Measurements from ENCODE around the gene DGLUCY.
"Not testable (repeated sequence)": the region's sequence is repeated elsewhere in the genome, so short reads cannot be mapped to it uniquely, and the experiment has no call there.

Gene DGLUCY

DNA sequence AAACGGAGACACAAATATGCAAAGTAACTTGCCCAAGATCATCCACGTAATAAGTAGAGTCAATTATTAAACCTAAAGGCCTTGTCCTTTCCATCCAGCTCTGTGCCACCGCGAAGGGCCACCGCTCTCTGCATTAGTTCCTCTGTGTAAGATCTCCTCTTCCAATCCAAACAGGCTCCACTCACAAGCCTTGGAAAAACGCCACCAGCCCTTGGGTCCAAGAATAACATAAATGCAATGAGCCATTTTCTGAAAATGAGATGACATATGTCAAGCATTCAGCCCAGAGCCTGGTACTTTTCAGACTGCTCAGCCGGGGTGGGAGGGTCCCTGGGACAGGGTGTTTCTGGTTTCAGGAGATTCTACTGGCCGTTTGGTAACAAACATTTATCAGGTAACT, 30.0 kb downstream of the DGLUCY start:
- Histone ChIP-seq H3K4me3 (ENCODE audit: low read depth in 1 of 2, low read length in 2 of 2) (no peak overlapping the region), H3K4me1 (ENCODE audit: insufficient read depth, low read length) (peaks cover 46% of the 10 kb centered on the region), H3K27ac (ENCODE audit: low read depth, low read length) (peak overlapping the region; percentile 19), H3K36me3 (ENCODE audit: insufficient read depth, low read length) (peaks cover 23% of the 10 kb centered on the region), H3K9me3 (ENCODE audit: low read length) (no peaks in the 10 kb centered on the region), H3K27me3 (ENCODE audit: control insufficient read depth in 1 of 2, insufficient read depth in 2 of 2, low read length in 2 of 2) (no peaks in the 10 kb centered on the region), H3K9ac (ENCODE audit: low read length) (no peak overlapping the region)

DNA sequence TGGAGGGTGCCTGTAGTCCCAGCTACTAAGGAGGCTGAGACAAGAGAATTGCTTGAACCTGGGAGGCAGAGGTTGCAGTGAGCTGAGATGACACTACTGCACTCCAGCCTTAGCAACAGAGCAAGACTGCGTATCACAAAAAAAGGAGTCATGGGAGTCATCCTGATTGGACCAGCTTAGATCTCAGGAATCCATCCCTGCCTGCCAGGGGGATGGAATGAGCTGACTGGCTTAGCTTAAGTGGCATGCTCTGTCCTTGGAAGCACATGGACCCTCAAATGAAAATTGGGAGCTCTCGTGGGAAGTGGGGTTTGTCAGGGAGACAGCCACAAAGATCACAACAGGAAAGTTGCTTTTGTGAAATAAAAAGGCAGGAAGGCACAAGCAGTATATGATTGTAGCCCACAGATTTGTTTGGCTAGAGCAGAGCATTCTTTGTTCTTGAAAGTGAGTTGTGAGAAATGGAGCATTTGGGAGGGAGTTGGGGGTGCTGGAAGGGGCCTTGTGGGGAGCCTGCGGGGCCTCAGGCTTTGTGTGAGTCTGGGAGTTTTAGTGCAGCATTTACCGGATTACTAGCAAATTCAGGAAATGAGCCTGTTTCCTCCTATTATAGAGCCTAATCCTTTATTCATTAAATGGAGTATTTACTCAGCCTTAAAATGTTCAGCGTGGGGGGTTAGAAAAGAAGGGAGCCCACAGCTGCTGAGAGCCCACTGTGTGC, 30.7 kb downstream of the DGLUCY start:
- peaks cover 23% of the 10 kb centered on the region for H3K36me3 ChIP-seq (ENCODE audit: insufficient read depth, low read length)
- no peak overlapping the region for H3K4me3 ChIP-seq (ENCODE audit: low read depth in 1 of 2, low read length in 2 of 2)
- H3K27ac ChIP-seq (ENCODE audit: low read depth, low read length) = peak overlapping the region; percentile 35
- H3K9ac ChIP-seq (ENCODE audit: low read length) = no peak overlapping the region
- H3K4me1 ChIP-seq (ENCODE audit: insufficient read depth, low read length) = peaks cover 53% of the 10 kb centered on the region
- no peaks in the 10 kb centered on the region for H3K27me3 ChIP-seq (ENCODE audit: control insufficient read depth in 1 of 2, insufficient read depth in 2 of 2, low read length in 2 of 2)
- no peaks in the 10 kb centered on the region for H3K9me3 ChIP-seq (ENCODE audit: low read length)

DNA sequence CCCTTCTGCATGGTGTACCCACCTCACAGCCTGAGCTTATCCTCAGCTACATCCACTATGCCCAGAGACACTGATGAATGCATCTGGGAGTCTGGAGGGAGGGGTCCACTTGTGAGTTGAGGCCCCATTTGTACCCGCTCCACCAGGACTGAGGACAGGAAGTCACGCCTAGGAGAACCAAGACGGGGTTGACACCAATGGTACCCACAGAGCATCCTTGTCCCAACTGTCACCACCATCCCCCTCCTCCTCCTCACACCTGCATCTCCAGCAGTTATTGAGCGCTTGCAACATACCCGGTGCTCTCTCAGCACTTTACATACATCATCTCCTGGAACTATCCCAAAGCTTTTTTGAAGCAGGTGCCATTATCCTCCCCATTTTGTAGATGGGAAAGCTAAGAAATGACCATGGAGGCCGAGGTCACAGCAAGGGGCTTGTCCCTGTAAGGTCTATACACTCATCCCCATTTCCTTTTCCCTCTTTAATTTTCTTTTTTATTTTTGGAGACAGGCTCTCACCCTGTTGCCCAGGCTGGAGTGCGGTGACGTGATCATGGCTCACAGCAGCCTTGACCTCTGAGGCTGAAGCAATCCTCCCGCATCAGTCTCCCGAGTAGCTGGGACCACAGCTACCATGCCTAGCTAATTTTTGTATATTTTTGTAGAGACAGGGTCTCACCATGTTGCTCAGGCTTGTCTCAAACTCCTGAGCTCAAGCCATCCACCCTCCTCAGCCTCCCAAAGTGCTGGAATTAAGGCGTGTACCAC, 31.7 kb downstream of the DGLUCY start:
- Histone ChIP-seq H3K4me3 (ENCODE audit: low read depth in 1 of 2, low read length in 2 of 2) (no peak overlapping the region), H3K27ac (ENCODE audit: low read depth, low read length) (no peak overlapping the region), H3K9me3 (ENCODE audit: low read length) (no peaks in the 10 kb centered on the region), H3K36me3 (ENCODE audit: insufficient read depth, low read length) (peaks cover 23% of the 10 kb centered on the region), H3K27me3 (ENCODE audit: control insufficient read depth in 1 of 2, insufficient read depth in 2 of 2, low read length in 2 of 2) (no peaks in the 10 kb centered on the region), H3K9ac (ENCODE audit: low read length) (no peak overlapping the region), H3K4me1 (ENCODE audit: insufficient read depth, low read length) (peaks cover 55% of the 10 kb centered on the region)

DNA sequence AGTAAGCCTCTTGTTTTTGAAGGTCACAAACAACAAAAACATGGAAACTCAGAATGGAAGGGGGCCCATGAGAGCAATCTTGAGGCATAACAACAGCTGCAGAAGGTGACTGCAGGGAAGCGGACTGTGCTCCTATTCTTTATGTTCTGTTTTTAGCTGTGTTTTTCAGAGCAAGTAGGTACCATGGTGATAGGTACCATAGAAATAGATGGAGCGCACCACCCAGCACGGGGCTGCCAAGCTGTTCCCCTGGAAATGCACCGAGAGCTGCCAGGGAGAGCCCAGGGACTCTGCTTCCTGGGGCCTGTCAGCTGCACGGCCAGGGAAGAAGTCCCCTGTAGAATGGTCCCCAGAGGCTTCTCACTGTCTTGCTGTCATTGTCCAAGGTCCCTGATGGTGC, 32.8 kb downstream of the DGLUCY start:
- Histone ChIP-seq H3K27ac (ENCODE audit: low read depth, low read length) (peak overlapping the region; percentile 43), H3K9ac (ENCODE audit: low read length) (no peak overlapping the region), H3K9me3 (ENCODE audit: low read length) (no peaks in the 10 kb centered on the region), H3K4me3 (ENCODE audit: low read depth in 1 of 2, low read length in 2 of 2) (no peak overlapping the region), H3K36me3 (ENCODE audit: insufficient read depth, low read length) (peaks cover 23% of the 10 kb centered on the region), H3K27me3 (ENCODE audit: control insufficient read depth in 1 of 2, insufficient read depth in 2 of 2, low read length in 2 of 2) (no peaks in the 10 kb centered on the region), H3K4me1 (ENCODE audit: insufficient read depth, low read length) (peaks cover 53% of the 10 kb centered on the region)

DNA sequence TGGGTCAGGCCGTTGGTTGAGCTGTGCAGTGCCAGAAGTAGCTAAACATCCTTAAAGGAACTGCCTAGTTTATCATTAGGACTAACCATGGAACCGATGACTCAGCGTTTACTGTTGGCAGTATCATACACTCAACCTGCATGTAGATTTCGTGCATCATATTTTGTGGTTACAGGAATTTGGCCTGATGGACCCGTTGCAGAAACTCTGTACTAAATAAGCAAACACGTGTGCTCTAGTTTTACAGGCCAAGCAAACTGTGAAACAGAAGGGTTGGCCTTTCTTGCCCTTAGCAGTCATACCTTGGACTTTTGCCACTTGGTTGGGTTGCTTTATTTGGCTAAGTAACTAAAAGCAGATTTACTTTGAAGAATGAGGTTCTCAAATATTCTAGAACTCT, 35.6 kb downstream of the DGLUCY start:
- Histone ChIP-seq H3K27ac (ENCODE audit: low read depth, low read length) (peak overlapping the region; percentile 76), H3K4me1 (ENCODE audit: insufficient read depth, low read length) (peaks cover 50% of the 10 kb centered on the region), H3K27me3 (ENCODE audit: control insufficient read depth in 1 of 2, insufficient read depth in 2 of 2, low read length in 2 of 2) (no peaks in the 10 kb centered on the region), H3K9me3 (ENCODE audit: low read length) (no peaks in the 10 kb centered on the region), H3K4me3 (ENCODE audit: low read depth in 1 of 2, low read length in 2 of 2) (no peak overlapping the region), H3K9ac (ENCODE audit: low read length) (no peak overlapping the region), H3K36me3 (ENCODE audit: insufficient read depth, low read length) (peaks cover 18% of the 10 kb centered on the region)

DNA sequence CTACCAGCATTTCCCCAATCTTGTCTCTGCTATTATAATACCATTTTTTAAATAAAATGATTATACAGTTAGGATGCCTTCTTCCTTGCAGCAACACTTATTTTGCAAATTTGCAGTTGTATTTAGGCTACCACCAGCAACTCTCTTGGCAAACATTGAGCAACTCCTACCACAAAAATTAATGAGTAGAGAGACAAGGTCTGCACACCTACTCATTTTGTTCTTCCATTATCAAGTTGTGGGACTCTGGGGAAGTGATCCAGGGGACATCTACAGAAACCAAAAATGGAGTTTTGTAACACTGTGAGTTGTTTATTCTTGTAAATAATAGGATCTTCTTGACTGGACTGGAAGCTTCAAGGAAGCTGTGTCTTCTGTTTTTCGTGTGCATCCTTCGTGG, 38.6 kb downstream of the DGLUCY start:
- Histone ChIP-seq H3K27ac (ENCODE audit: low read depth, low read length) (no peak overlapping the region), H3K9me3 (ENCODE audit: low read length) (no peaks in the 10 kb centered on the region), H3K9ac (ENCODE audit: low read length) (no peak overlapping the region), H3K4me1 (ENCODE audit: insufficient read depth, low read length) (peaks cover 38% of the 10 kb centered on the region), H3K36me3 (ENCODE audit: insufficient read depth, low read length) (no peaks in the 10 kb centered on the region), H3K27me3 (ENCODE audit: control insufficient read depth in 1 of 2, insufficient read depth in 2 of 2, low read length in 2 of 2) (no peaks in the 10 kb centered on the region), H3K4me3 (ENCODE audit: low read depth in 1 of 2, low read length in 2 of 2) (no peak overlapping the region)

- H3K36me3 ChIP-seq (ENCODE audit: insufficient read depth, low read length) = peaks cover 8% of the 10 kb centered on the region
- peaks cover 47% of the 10 kb centered on the region for H3K4me1 ChIP-seq (ENCODE audit: insufficient read depth, low read length)
- H3K9ac ChIP-seq (ENCODE audit: low read length) = no peak overlapping the region
- no peak overlapping the region for H3K4me3 ChIP-seq (ENCODE audit: low read depth in 1 of 2, low read length in 2 of 2)
- peak overlapping the region; percentile 67 for H3K27ac ChIP-seq (ENCODE audit: low read depth, low read length)
- no peaks in the 10 kb centered on the region for H3K9me3 ChIP-seq (ENCODE audit: low read length)
- H3K27me3 ChIP-seq (ENCODE audit: control insufficient read depth in 1 of 2, insufficient read depth in 2 of 2, low read length in 2 of 2) = no peaks in the 10 kb centered on the region
These were observed 39.5 kb downstream of the DGLUCY start for GRCh38 chr14:91153360-91153759.

DNA sequence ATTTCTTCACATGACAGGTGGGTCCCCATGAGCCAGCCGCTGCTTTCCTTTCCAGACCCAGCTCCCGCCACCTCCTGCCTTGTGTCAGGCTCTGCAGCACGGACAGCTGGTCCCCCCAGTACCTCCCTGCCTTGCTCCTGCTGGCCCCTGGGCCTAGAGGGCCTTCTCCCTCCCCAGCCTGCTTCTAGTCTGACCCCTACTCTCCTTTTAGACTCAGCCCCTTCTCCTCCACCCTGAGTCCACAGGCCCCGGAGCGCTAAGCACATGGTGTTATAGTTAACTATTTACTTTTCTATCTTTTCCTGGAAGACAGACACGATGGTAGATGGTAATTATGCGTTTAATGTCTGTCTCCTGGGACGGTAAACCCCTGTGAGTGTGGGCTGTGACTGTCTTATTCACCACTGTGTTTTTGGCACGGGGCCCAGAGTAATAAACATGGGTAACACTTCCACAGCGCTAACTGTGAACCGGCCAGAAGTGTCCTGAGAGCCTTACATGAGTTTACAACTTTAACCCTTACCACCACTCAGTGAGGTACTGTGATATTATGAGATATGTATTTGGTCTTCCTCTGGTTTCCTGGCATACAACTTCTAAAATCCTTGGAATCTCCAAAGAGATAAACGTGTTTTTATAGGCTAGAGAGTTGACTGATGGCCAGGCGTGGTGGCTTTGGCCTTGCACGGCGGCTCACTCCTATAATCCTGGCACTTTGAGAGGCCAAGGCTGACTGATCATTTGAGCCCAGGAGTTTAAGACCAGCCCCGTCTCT, 41.2 kb downstream of the DGLUCY start:
- H3K9ac ChIP-seq (ENCODE audit: low read length) = no peak overlapping the region
- no peak overlapping the region for H3K4me3 ChIP-seq (ENCODE audit: low read depth in 1 of 2, low read length in 2 of 2)
- peak overlapping the region; percentile 87 for H3K27ac ChIP-seq (ENCODE audit: low read depth, low read length)
- H3K4me1 ChIP-seq (ENCODE audit: insufficient read depth, low read length) = peaks cover 34% of the 10 kb centered on the region
- peaks cover 20% of the 10 kb centered on the region for H3K36me3 ChIP-seq (ENCODE audit: insufficient read depth, low read length)
- no peaks in the 10 kb centered on the region for H3K27me3 ChIP-seq (ENCODE audit: control insufficient read depth in 1 of 2, insufficient read depth in 2 of 2, low read length in 2 of 2)
- no peaks in the 10 kb centered on the region for H3K9me3 ChIP-seq (ENCODE audit: low read length)

GRCh38 chr14:91155626-91156089, 41.8 kb downstream of the DGLUCY start:
- Histone ChIP-seq H3K27me3 (ENCODE audit: control insufficient read depth in 1 of 2, insufficient read depth in 2 of 2, low read length in 2 of 2) (no peaks in the 10 kb centered on the region), H3K36me3 (ENCODE audit: insufficient read depth, low read length) (peaks cover 26% of the 10 kb centered on the region), H3K4me3 (ENCODE audit: low read depth in 1 of 2, low read length in 2 of 2) (no peak overlapping the region), H3K9me3 (ENCODE audit: low read length) (no peaks in the 10 kb centered on the region), H3K4me1 (ENCODE audit: insufficient read depth, low read length) (peaks cover 34% of the 10 kb centered on the region), H3K27ac (ENCODE audit: low read depth, low read length) (peak overlapping the region; percentile 87), H3K9ac (ENCODE audit: low read length) (no peak overlapping the region)

- Histone ChIP-seq H3K36me3 (ENCODE audit: insufficient read depth, low read length) (peaks cover 30% of the 10 kb centered on the region), H3K27ac (ENCODE audit: low read depth, low read length) (peak overlapping the region; percentile 87), H3K4me1 (ENCODE audit: insufficient read depth, low read length) (peaks cover 34% of the 10 kb centered on the region)
- not testable (repeated sequence) for H3K9ac ChIP-seq (ENCODE audit: low read length); H3K9me3 ChIP-seq (ENCODE audit: low read length); H3K27me3 ChIP-seq (ENCODE audit: control insufficient read depth in 1 of 2, insufficient read depth in 2 of 2, low read length in 2 of 2); H3K4me3 ChIP-seq (ENCODE audit: low read depth in 1 of 2, low read length in 2 of 2)
These were observed 42.3 kb downstream of the DGLUCY start for GRCh38 chr14:91156142-91156666.

GRCh38 chr14:91156877-91157276, 43.0 kb downstream of the DGLUCY start:
- Histone ChIP-seq H3K4me1 (ENCODE audit: insufficient read depth, low read length) (peaks cover 34% of the 10 kb centered on the region), H3K36me3 (ENCODE audit: insufficient read depth, low read length) (peaks cover 36% of the 10 kb centered on the region)
- not testable (repeated sequence) for H3K27ac ChIP-seq (ENCODE audit: low read depth, low read length); H3K4me3 ChIP-seq (ENCODE audit: low read depth in 1 of 2, low read length in 2 of 2); H3K9ac ChIP-seq (ENCODE audit: low read length); H3K9me3 ChIP-seq (ENCODE audit: low read length); H3K27me3 ChIP-seq (ENCODE audit: control insufficient read depth in 1 of 2, insufficient read depth in 2 of 2, low read length in 2 of 2)
